ENCODE measurements around the gene RHBDL2.

RHBDL2 gene

GRCh38 chr1:38888423-38889333 lies 53.0 kb downstream of the RHBDL2 start:
- TF ChIP-seq CTCF (IDR thresholded peaks at IDR 0.05; ENCODE audit: control extremely low read depth, extremely low read depth, low read depth, missing control alignments), result no peak
- ChIA-PET POLR2A (no interaction called here), CTCF (interaction anchor here (1.2 to 1.3 kb wide), 2 partner anchors 8 to 75 kb away, joined by 3 read pairs; partner anchors contain the start of gene GJA9)
- no peak for DNase-seq (ENCODE audit: extremely low spot score)

- POLR2A ChIA-PET, result no interaction called here
- CTCF ChIA-PET, result no interaction called here
- no peak for DNase-seq (ENCODE audit: extremely low spot score)
- TF ChIP-seq CTCF (IDR thresholded peaks at IDR 0.05; ENCODE audit: control extremely low read depth, extremely low read depth, low read depth, missing control alignments), result no peak
These were observed 56.5 kb downstream of the RHBDL2 start for GRCh38 chr1:38885092-38885491.

GRCh38 chr1:38881487-38881886 lies 60.1 kb downstream of the RHBDL2 start, which contains the start of gene GJA9:
TSS of gene GJA9 (minus strand) at chr1:38881587. CDS start at chr1:38876098, 5,489 bp downstream.
- CTCF ChIA-PET, result interaction anchor here (0.8 to 1.0 kb wide), 3 partner anchors 8 to 121 kb away, joined by 3 read pairs; no protein-coding TSS in a partner anchor

GRCh38 chr1:38875811-38876210 lies 65.8 kb downstream of the RHBDL2 start:
- CTCF ChIA-PET, result no interaction called here
- POLR2A ChIA-PET, result interaction anchor here (0.6 kb wide), 1 partner anchor 198 kb away, joined by 3 read pairs; no protein-coding TSS in a partner anchor
- TF ChIP-seq CTCF (IDR thresholded peaks at IDR 0.05; ENCODE audit: control extremely low read depth, extremely low read depth, low read depth, missing control alignments), result no peak
- DNase-seq (ENCODE audit: extremely low spot score), result no peak

More at GRCh38 chr1:38881487-38881886, 60.1 kb downstream of the RHBDL2 start, which contains the start of gene GJA9:
- POLR2A ChIA-PET, result no interaction called here
- DNase-seq (ENCODE audit: extremely low spot score), result no peak
- TF ChIP-seq CTCF (IDR thresholded peaks at IDR 0.05; ENCODE audit: control extremely low read depth, extremely low read depth, low read depth, missing control alignments), result no peak

GRCh38 chr1:38873027-38873969 lies 68.3 kb downstream of the RHBDL2 start, which contains the start of gene MYCBP:
TSS of gene MYCBP (minus strand) at chr1:38873348. CDS start at chr1:38873305, 43 bp downstream.
- POLR2A ChIA-PET, result no interaction called here
- CTCF ChIA-PET, result interaction anchor here (1.2 to 4.0 kb wide), 3 partner anchors 8 to 17 kb away, joined by 3 to 12 read pairs (median 4); partner anchors contain the start of gene GJA9
- TF ChIP-seq CTCF (IDR thresholded peaks at IDR 0.05; ENCODE audit: control extremely low read depth, extremely low read depth, low read depth, missing control alignments), result no peak
- peak; percentile 99 for DNase-seq (ENCODE audit: extremely low spot score)

All from GM10248 (cell line).